ENCODE measurements around the gene TMEM191C.

TMEM191C gene

GRCh38 chr22:21443057-21443734 lies 24.0 kb upstream of the TMEM191C start:
- H3K9ac ChIP-seq (ENCODE audit: low read length): no peak overlapping the region
- no peaks in the 10 kb centered on the region for H3K79me2 ChIP-seq (ENCODE audit: insufficient read depth, low read length)

GRCh38 chr22:21443735-21444421 lies 23.3 kb upstream of the TMEM191C start:
- no peak for TF ChIP-seq EZH2phosphoT487 (conservative IDR thresholded peaks at IDR 0.05; ENCODE audit: low read length)
- no peak for TF ChIP-seq CTCF (IDR thresholded peaks at IDR 0.05; ENCODE audit: insufficient read depth, low read length, poor library complexity, severe bottlenecking)
- Histone ChIP-seq H3K27ac (ENCODE audit: low read depth, low read length) (no peak overlapping the region), H3K9me3 (ENCODE audit: insufficient read depth, low read length) (no peaks in the 10 kb centered on the region), H3K36me3 (ENCODE audit: low read length) (no peaks in the 10 kb centered on the region), H3F3A (ENCODE audit: insufficient read depth) (no peaks in the 10 kb centered on the region), H3K9ac (ENCODE audit: low read length) (no peak overlapping the region), H4K20me1 (ENCODE audit: low read depth, low read length) (no peaks in the 10 kb centered on the region), H3K9me2 (replicated peaks; ENCODE audit: insufficient read depth, low read length) (no peaks in the 10 kb centered on the region), H3K4me2 (ENCODE audit: low read depth, low read length, poor library complexity, severe bottlenecking) (no peak overlapping the region), H3K4me3 (ENCODE audit: insufficient read depth, low read length, poor library complexity, severe bottlenecking) (no peak overlapping the region), H2AFZ (ENCODE audit: low read depth, low read length, severe bottlenecking) (no peak overlapping the region), H3K79me2 (ENCODE audit: insufficient read depth, low read length) (no peaks in the 10 kb centered on the region), H3K27me3 (ENCODE audit: low read length) (no peaks in the 10 kb centered on the region)

More at GRCh38 chr22:21443057-21443734, 24.0 kb upstream of the TMEM191C start:
- H3K4me2 ChIP-seq (ENCODE audit: low read depth, low read length, poor library complexity, severe bottlenecking): no peak overlapping the region
- no peaks in the 10 kb centered on the region for H4K20me1 ChIP-seq (ENCODE audit: low read depth, low read length)
- H3K9me2 ChIP-seq (replicated peaks; ENCODE audit: insufficient read depth, low read length): no peaks in the 10 kb centered on the region
- no peaks in the 10 kb centered on the region for H3K36me3 ChIP-seq (ENCODE audit: low read length)
- no peak overlapping the region for H2AFZ ChIP-seq (ENCODE audit: low read depth, low read length, severe bottlenecking)
- TF ChIP-seq CTCF (IDR thresholded peaks at IDR 0.05; ENCODE audit: insufficient read depth, low read length, poor library complexity, severe bottlenecking) (no peak), EZH2phosphoT487 (conservative IDR thresholded peaks at IDR 0.05; ENCODE audit: low read length) (no peak)
- H3K4me3 ChIP-seq (ENCODE audit: insufficient read depth, low read length, poor library complexity, severe bottlenecking): no peak overlapping the region
- H3K27ac ChIP-seq (ENCODE audit: low read depth, low read length): no peak overlapping the region
- no peaks in the 10 kb centered on the region for H3K9me3 ChIP-seq (ENCODE audit: insufficient read depth, low read length)
- no peaks in the 10 kb centered on the region for H3K27me3 ChIP-seq (ENCODE audit: low read length)
- no peaks in the 10 kb centered on the region for H3F3A ChIP-seq (ENCODE audit: insufficient read depth)

GRCh38 chr22:21444701-21445436 lies 22.3 kb upstream of the TMEM191C start:
- no peak for TF ChIP-seq EZH2phosphoT487 (conservative IDR thresholded peaks at IDR 0.05; ENCODE audit: low read length)
- no peak for TF ChIP-seq CTCF (IDR thresholded peaks at IDR 0.05; ENCODE audit: insufficient read depth, low read length, poor library complexity, severe bottlenecking)
- H3K27ac ChIP-seq (ENCODE audit: low read depth, low read length): no peak overlapping the region
- no peak overlapping the region for H3K9ac ChIP-seq (ENCODE audit: low read length)
- H3K79me2 ChIP-seq (ENCODE audit: insufficient read depth, low read length): no peaks in the 10 kb centered on the region
- no peaks in the 10 kb centered on the region for H3K9me2 ChIP-seq (replicated peaks; ENCODE audit: insufficient read depth, low read length)
- no peak overlapping the region for H3K4me2 ChIP-seq (ENCODE audit: low read depth, low read length, poor library complexity, severe bottlenecking)
- H3K4me3 ChIP-seq (ENCODE audit: insufficient read depth, low read length, poor library complexity, severe bottlenecking): no peak overlapping the region
- no peaks in the 10 kb centered on the region for H3K27me3 ChIP-seq (ENCODE audit: low read length)
- no peak overlapping the region for H2AFZ ChIP-seq (ENCODE audit: low read depth, low read length, severe bottlenecking)
- no peaks in the 10 kb centered on the region for H3F3A ChIP-seq (ENCODE audit: insufficient read depth)
- H4K20me1 ChIP-seq (ENCODE audit: low read depth, low read length): no peaks in the 10 kb centered on the region
- no peaks in the 10 kb centered on the region for H3K9me3 ChIP-seq (ENCODE audit: insufficient read depth, low read length)
- no peaks in the 10 kb centered on the region for H3K36me3 ChIP-seq (ENCODE audit: low read length)
